Keratinocyte (primary cell): ENCODE data around the gene RRAD. TPM values are rescaled to one million over a fixed set of nuclear protein-coding genes. Genes with fewer than 3 reads are reported as not detected.

Source experiments
- DNase-seq: peaks from one replicate; pipeline ENCODE4 v3.0.0-alpha.2; 2011; ENCODE audit warnings: low read depth, missing footprints, low spot score
- FAIRE-seq: peaks from 2 replicates; lab custom pipeline; 2011; peaks lifted over from hg19 to GRCh38; lab: Jason Lieb, UNC
- H2AFZ ChIP-seq: 2 replicates; pipeline ENCODE4 v1.6.0; 2012; ENCODE audit warnings: low read length, control low read depth, inconsistent platforms; ENCODE audit not compliant: control insufficient read depth
- H3K27ac ChIP-seq: 2 replicates; pipeline ENCODE4 v1.5.1; 2011; ENCODE audit warnings: low read length; ENCODE audit not compliant: control insufficient read depth, insufficient read depth
- H3K27me3 ChIP-seq: 3 replicates; pipeline ENCODE4 v1.6.0; 2011; ENCODE audit warnings: low read length; ENCODE audit not compliant: control insufficient read depth, insufficient read depth; ENCODE audit errors: extremely low read depth
- H3K36me3 ChIP-seq, 2 experiments: 2 replicates in 1 of 2; 3 replicates in 1 of 2; pipeline ENCODE4 v1.5.1; 2011; ENCODE audit warnings: low read length in 2 of 2, mild to moderate bottlenecking in 1 of 2; ENCODE audit not compliant: control insufficient read depth in 2 of 2, insufficient read depth in 2 of 2; ENCODE audit errors: extremely low read depth in 1 of 2
- H3K4me1 ChIP-seq: 3 replicates; pipeline ENCODE4 v1.5.1; 2011; ENCODE audit warnings: low read length; ENCODE audit not compliant: control insufficient read depth, insufficient read depth; ENCODE audit errors: extremely low read depth
- H3K4me2 ChIP-seq: 3 replicates; pipeline ENCODE4 v1.6.0; 2011; ENCODE audit warnings: low read depth, low read length; ENCODE audit not compliant: control insufficient read depth, insufficient read depth; ENCODE audit errors: extremely low read depth
- H3K4me3 ChIP-seq, 3 experiments: fragments of 200-600 bp in 1 of 3; sonication (generic) in 1 of 3; 2 replicates in 2 of 3; 3 replicates in 1 of 3; pipeline ENCODE4 v1.5.1; 2011 to 2016; ENCODE audit warnings: low read length in 3 of 3, mild to moderate bottlenecking in 3 of 3, control low read depth in 2 of 3, inconsistent platforms in 1 of 3, low read depth in 1 of 3, mixed read lengths in 1 of 3, mixed run types in 1 of 3, moderate library complexity in 1 of 3; ENCODE audit not compliant: control insufficient read depth in 2 of 3, insufficient read depth in 2 of 3; ENCODE audit errors: extremely low read depth in 1 of 3
- H3K79me2 ChIP-seq: 2 replicates; pipeline ENCODE4 v1.6.0; 2012; ENCODE audit warnings: low read length; ENCODE audit not compliant: control insufficient read depth, insufficient read depth
- H3K9ac ChIP-seq: 3 replicates; pipeline ENCODE4 v1.6.0; 2011; ENCODE audit warnings: low read length; ENCODE audit not compliant: control insufficient read depth, insufficient read depth; ENCODE audit errors: extremely low read depth
- H3K9me1 ChIP-seq: 3 replicates; pipeline ENCODE4 v1.6.0; 2011; ENCODE audit warnings: low read length; ENCODE audit not compliant: control insufficient read depth, insufficient read depth; ENCODE audit errors: extremely low read depth
- H3K9me3 ChIP-seq: 2 replicates; pipeline ENCODE4 v1.5.1; 2012; ENCODE audit warnings: low read depth, low read length; ENCODE audit not compliant: control insufficient read depth
- H4K20me1 ChIP-seq: 3 replicates; pipeline ENCODE4 v1.6.0; 2011; ENCODE audit warnings: low read length; ENCODE audit not compliant: control insufficient read depth, insufficient read depth; ENCODE audit errors: extremely low read depth
- EZH2 ChIP-seq: IDR thresholded peaks from one replicate; pipeline ENCODE4 v1.6.1; 2012; ENCODE audit warnings: inconsistent platforms, mild to moderate bottlenecking, low read length, moderate library complexity
- dilution Hi-C: fragments of 300-500 bp; cut with MboI; formaldehyde crosslinking; loops from one replicate; pipeline ENCODE4 v1.7.0; 2020; ENCODE audit warnings: low sequenced_read_pairs; ENCODE audit not compliant: extremely low pct_ligation_motif_present
- polyA plus RNA-seq, 5 experiments: library from polyadenylated mRNA; depleted of rRNA in 3 of 5; stranded (reverse) in 3 of 5; stranded (forward) in 1 of 5; unstranded in 1 of 5; fragments of >200 nt; gene quantifications; 1 replicate in 1 of 5; 2 replicates in 3 of 5; 3 replicates in 1 of 5; pipeline versions ENCODE4 v1.2.1 to v1.2.3, GENCODE V29; 2011 to 2012; ENCODE audit warnings: missing spikeins in 2 of 5, low read depth in 1 of 5, low replicate concordance in 1 of 5
- TF ChIP-seq, protein P1 (sequence below), 3 experiments: IDR thresholded peaks in 1 of 3; conservative IDR thresholded peaks in 1 of 3; optimal IDR thresholded peaks in 1 of 3; 2 replicates in 2 of 3; 3 replicates in 1 of 3; pipeline versions ENCODE3 to v1.5.1; 2011; ENCODE audit warnings: low read length in 3 of 3, mild to moderate bottlenecking in 3 of 3, moderate library complexity in 2 of 3, control low read depth in 1 of 3, inconsistent platforms in 1 of 3; ENCODE audit not compliant: insufficient read depth in 2 of 3; ENCODE audit errors: extremely low read depth in 1 of 3

RRAD gene
- polyA plus RNA-seq, 1 donor (not counting 4 experiments of a cell fraction or from before 2014, with no cell fraction given): 2.7 TPM

DNA sequence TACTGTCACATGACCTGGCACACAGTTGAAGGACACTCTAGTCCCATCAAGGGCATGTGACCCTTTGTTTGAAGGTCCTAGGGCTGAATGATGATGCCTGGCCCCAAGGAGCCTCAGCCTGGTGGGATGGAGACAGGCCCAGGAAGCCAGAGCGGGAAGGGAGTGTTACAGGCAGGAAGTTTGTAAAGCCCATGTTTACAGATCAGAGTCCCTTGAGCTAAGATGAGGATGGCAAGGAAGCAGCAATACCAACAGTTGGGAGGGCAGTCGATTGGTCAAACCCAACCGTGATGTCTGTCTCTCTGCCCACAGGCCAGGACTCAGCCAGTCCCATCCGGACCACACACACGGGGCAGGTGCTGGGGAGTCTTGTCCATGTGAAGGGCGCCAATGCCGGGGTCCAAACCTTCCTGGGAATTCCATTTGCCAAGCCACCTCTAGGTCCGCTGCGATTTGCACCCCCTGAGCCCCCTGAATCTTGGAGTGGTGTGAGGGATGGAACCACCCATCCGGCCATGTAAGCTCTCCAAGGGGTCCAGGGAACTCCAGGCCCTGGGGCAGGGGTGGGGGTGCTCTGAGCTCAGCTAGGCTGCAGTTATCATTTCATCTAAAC, 12.5 kb upstream of the RRAD start:
- FAIRE-seq (no peak), DNase-seq (no peak)
- Histone ChIP-seq H3K9me1 (peaks cover 5% of the 10 kb centered on the region), H3K27me3 (no peaks in the 10 kb centered on the region), H3K9ac (no peak overlapping the region), H2AFZ (no peak overlapping the region), H3K27ac (no peak overlapping the region), H3K4me3 (no peak overlapping the region), H3K4me1 (peaks cover 18% of the 10 kb centered on the region), H4K20me1 (peaks cover 8% of the 10 kb centered on the region), H3K4me2 (peak overlapping the region; percentile 16), H3K36me3 (peaks cover 40 to 57% of the 10 kb centered on the region in 2 experiments), H3K79me2 (peaks cover 52% of the 10 kb centered on the region), H3K9me3 (no peaks in the 10 kb centered on the region)
- TF ChIP-seq EZH2: no peak
- dilution Hi-C loops: no loop called here

DNA sequence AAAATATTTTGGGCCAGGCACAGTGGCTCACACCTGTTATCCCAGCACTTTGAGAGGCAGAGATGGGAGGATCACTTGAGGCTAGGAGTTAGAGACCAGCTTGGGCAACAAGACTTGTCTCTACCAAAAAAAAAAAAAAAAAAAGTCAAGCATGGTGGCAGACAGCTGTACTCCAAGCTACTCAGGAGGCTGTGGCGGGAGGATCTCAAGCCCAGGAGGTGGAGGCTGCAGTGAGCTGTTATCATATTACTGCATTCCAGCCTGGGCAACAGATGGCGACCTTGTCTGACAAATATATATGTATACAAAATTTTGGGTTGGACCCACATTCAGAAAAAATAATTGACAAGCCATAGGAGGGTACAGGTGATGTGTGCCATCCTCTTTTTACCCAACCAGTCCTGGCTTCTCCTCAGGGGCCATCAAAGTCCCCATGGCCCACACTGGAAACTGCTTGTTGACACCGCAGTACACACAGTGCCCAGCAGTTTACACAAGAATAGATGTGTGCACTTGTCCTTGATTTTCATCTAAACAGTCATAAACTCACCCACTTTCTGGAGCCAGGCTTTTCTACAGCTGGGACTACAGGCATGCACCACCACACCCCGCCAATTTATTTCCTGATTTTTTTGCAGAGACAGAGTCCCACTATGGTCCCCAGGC, 11.7 kb upstream of the RRAD start:
- peak overlapping the region in 1 of 3 experiments; percentile 77 for H3K4me3 ChIP-seq
- DNase-seq (no peak), FAIRE-seq (no peak)
- peaks cover 5% of the 10 kb centered on the region for H3K9me1 ChIP-seq
- peaks cover 8% of the 10 kb centered on the region for H4K20me1 ChIP-seq
- no peak overlapping the region for H3K27ac ChIP-seq
- TF ChIP-seq, protein P1, sequence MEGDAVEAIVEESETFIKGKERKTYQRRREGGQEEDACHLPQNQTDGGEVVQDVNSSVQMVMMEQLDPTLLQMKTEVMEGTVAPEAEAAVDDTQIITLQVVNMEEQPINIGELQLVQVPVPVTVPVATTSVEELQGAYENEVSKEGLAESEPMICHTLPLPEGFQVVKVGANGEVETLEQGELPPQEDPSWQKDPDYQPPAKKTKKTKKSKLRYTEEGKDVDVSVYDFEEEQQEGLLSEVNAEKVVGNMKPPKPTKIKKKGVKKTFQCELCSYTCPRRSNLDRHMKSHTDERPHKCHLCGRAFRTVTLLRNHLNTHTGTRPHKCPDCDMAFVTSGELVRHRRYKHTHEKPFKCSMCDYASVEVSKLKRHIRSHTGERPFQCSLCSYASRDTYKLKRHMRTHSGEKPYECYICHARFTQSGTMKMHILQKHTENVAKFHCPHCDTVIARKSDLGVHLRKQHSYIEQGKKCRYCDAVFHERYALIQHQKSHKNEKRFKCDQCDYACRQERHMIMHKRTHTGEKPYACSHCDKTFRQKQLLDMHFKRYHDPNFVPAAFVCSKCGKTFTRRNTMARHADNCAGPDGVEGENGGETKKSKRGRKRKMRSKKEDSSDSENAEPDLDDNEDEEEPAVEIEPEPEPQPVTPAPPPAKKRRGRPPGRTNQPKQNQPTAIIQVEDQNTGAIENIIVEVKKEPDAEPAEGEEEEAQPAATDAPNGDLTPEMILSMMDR (optimal IDR thresholded peaks at IDR 0.05 in 1 of 3, IDR thresholded peaks at IDR 0.05 in 1 of 3, conservative IDR thresholded peaks at IDR 0.05 in 1 of 3; ENCODE audit: extremely low read depth in 1 of 3, insufficient read depth in 2 of 3, low read length in 3 of 3): no peak
- no peak for TF ChIP-seq EZH2
- H3K79me2 ChIP-seq: peaks cover 52% of the 10 kb centered on the region
- H3K27me3 ChIP-seq: no peaks in the 10 kb centered on the region
- dilution Hi-C loops: no loop called here
- H3K36me3 ChIP-seq: peaks cover 41 to 52% of the 10 kb centered on the region in 2 experiments
- H3K9ac ChIP-seq: no peak overlapping the region
- no peaks in the 10 kb centered on the region for H3K9me3 ChIP-seq
- no peak overlapping the region for H2AFZ ChIP-seq
- peaks cover 18% of the 10 kb centered on the region for H3K4me1 ChIP-seq
- H3K4me2 ChIP-seq: peak overlapping the region; percentile 16
